Measurements from ENCODE around the gene SELENOV. TPM values are rescaled to one million over a fixed set of nuclear protein-coding genes. Genes with fewer than 3 reads are reported as not detected.

Gene SELENOV
- total and polyA plus RNA-seq, 9 of the 15 experiments (the other 6 are each of a cell fraction or from before 2014, with no cell fraction given) = 0.04 to 0.09 (median 0.06) TPM; not detected in 4

GRCh38 chr19:39502640-39503417 lies 12.1 kb upstream of the SELENOV start (continued):
- TF ChIP-seq CHD7 (IDR thresholded peaks at IDR 0.05; ENCODE audit: low read depth, low read length) (no peak), JUN (IDR thresholded peaks at IDR 0.05; ENCODE audit: borderline replicate concordance, low read depth, low read length) (peak; percentile 67; the same call in 1 of the 2 replicates), JUN (CRISPR knock-in tag; IDR thresholded peaks at IDR 0.05; ENCODE audit: borderline replicate concordance) (peak; percentile 99), ZZZ3 (IDR thresholded peaks at IDR 0.05) (no peak), ZNF133 (CRISPR knock-in tag; IDR thresholded peaks at IDR 0.05) (no peak), COPS2 (conservative IDR thresholded peaks at IDR 0.05) (no peak), CTCFL (IDR thresholded peaks at IDR 0.05; ENCODE audit: borderline replicate concordance, insufficient read depth, low read depth, low read length, poor library complexity, severe bottlenecking) (peak; percentile 85), ELF1 (tag; IDR thresholded peaks at IDR 0.05) (no peak)
- TF ChIP-seq, protein P1, sequence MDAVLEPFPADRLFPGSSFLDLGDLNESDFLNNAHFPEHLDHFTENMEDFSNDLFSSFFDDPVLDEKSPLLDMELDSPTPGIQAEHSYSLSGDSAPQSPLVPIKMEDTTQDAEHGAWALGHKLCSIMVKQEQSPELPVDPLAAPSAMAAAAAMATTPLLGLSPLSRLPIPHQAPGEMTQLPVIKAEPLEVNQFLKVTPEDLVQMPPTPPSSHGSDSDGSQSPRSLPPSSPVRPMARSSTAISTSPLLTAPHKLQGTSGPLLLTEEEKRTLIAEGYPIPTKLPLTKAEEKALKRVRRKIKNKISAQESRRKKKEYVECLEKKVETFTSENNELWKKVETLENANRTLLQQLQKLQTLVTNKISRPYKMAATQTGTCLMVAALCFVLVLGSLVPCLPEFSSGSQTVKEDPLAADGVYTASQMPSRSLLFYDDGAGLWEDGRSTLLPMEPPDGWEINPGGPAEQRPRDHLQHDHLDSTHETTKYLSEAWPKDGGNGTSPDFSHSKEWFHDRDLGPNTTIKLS (IDR thresholded peaks at IDR 0.05; ENCODE audit: borderline replicate concordance, low read depth) = peak; percentile 95
- TF ChIP-seq, protein P2, sequence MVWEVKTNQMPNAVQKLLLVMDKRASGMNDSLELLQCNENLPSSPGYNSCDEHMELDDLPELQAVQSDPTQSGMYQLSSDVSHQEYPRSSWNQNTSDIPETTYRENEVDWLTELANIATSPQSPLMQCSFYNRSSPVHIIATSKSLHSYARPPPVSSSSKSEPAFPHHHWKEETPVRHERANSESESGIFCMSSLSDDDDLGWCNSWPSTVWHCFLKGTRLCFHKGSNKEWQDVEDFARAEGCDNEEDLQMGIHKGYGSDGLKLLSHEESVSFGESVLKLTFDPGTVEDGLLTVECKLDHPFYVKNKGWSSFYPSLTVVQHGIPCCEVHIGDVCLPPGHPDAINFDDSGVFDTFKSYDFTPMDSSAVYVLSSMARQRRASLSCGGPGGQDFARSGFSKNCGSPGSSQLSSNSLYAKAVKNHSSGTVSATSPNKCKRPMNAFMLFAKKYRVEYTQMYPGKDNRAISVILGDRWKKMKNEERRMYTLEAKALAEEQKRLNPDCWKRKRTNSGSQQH (CRISPR knock-in tag; IDR thresholded peaks at IDR 0.05) = no peak

Data from K562 (cell line).